Measurements from ENCODE around the gene ITPRID2.

GRCh38 chr2:181934694-181935093 lies 43.2 kb downstream of the ITPRID2 start:
- TF ChIP-seq EZH2 (optimal IDR thresholded peaks at IDR 0.05; ENCODE audit: low read depth, low read length) (no peak), CTCF (IDR thresholded peaks at IDR 0.05; ENCODE audit: low read length) (no peak), EZH2phosphoT487 (IDR thresholded peaks at IDR 0.05; ENCODE audit: low read length) (no peak)
